H1 (cell line): ENCODE results near the gene APP. TPM values are rescaled to one million over a fixed set of nuclear protein-coding genes. Genes with fewer than 3 reads are reported as not detected.

Source experiments
- CTCF ChIA-PET: fragments of 300-600 bp; sonication (Branson Sonifier 250); formaldehyde crosslinking; loops from one replicate; lab custom pipeline; 2021; ENCODE audit not compliant: partially characterized antibody; lab: Charles Lee
- POLR2A ChIA-PET: fragments of 300-600 bp; sonication (Branson Sonifier 250); formaldehyde crosslinking; loops from one replicate; lab custom pipeline; 2021; ENCODE audit warnings: inconsistent platforms; ENCODE audit not compliant: partially characterized antibody; lab: Charles Lee
- DNase-seq, 2 experiments: peaks; one replicate each; pipeline versions ENCODE4 v3.0.0 to v3.0.0-alpha.2; 2010 to 2022; ENCODE audit warnings: low spot score in 2 of 2, low read depth in 1 of 2, mixed read lengths in 1 of 2
- FAIRE-seq: peaks from 2 replicates; lab custom pipeline; 2011; peaks lifted over from hg19 to GRCh38; lab: Jason Lieb, UNC
- H2AFZ ChIP-seq: 2 replicates; pipeline ENCODE4 v1.8.1; 2012; ENCODE audit warnings: low read length, inconsistent platforms
- H2AK5ac ChIP-seq: 2 replicates; pipeline ENCODE4 v1.6.1; 2013; ENCODE audit warnings: low read depth, low read length
- H2BK120ac ChIP-seq: replicated peaks from 2 replicates; pipeline ENCODE3; 2013; ENCODE audit warnings: low read depth, low read length, inconsistent platforms
- H2BK12ac ChIP-seq: 2 replicates; pipeline ENCODE4 v1.6.1; 2013; ENCODE audit warnings: low read depth, low read length
- H2BK15ac ChIP-seq: 2 replicates; pipeline ENCODE4 v1.6.1; 2013; ENCODE audit warnings: low read length
- H2BK20ac ChIP-seq: 2 replicates; pipeline ENCODE4 v1.6.1; 2013; ENCODE audit warnings: low read length
- H2BK5ac ChIP-seq: 2 replicates; pipeline ENCODE4 v1.6.1; 2013; ENCODE audit warnings: low read depth, low read length
- H3K14ac ChIP-seq: 2 replicates; pipeline ENCODE4 v1.6.1; 2013; ENCODE audit warnings: inconsistent platforms; ENCODE audit not compliant: insufficient read length
- H3K18ac ChIP-seq: 2 replicates; pipeline ENCODE4 v1.6.1; 2013; ENCODE audit warnings: low read length; ENCODE audit errors: extremely low read depth
- H3K23ac ChIP-seq: 2 replicates; pipeline ENCODE4 v1.6.1; 2013; ENCODE audit warnings: inconsistent platforms; ENCODE audit not compliant: insufficient read length
- H3K23me2 ChIP-seq: 2 replicates; pipeline ENCODE4 v1.6.1; 2013; ENCODE audit warnings: low read depth, low read length
- H3K27ac ChIP-seq: 2 replicates; pipeline ENCODE4 v1.6.1; 2011; ENCODE audit warnings: low read depth, low read length, inconsistent platforms
- H3K27me3 ChIP-seq, 4 experiments: replicated peaks in 1 of 4; 1 replicate in 1 of 4; 2 replicates in 3 of 4; pipeline versions ENCODE4 v1.6.1 to v1.8.1; 2011 to 2013; ENCODE audit warnings: low read length in 3 of 4, mild to moderate bottlenecking in 3 of 4, inconsistent platforms in 2 of 4, mixed read lengths in 2 of 4, moderate library complexity in 1 of 4; ENCODE audit not compliant: control insufficient read depth in 3 of 4, insufficient read depth in 3 of 4; ENCODE audit errors: extremely low read depth in 1 of 4
- H3K36me3 ChIP-seq, 4 experiments: 2 replicates each; pipeline versions ENCODE4 v1.6.1 to v1.8.1; 2011 to 2013; ENCODE audit warnings: mild to moderate bottlenecking in 4 of 4, low read length in 3 of 4, moderate library complexity in 2 of 4, control low read depth in 1 of 4, inconsistent platforms in 1 of 4; ENCODE audit not compliant: insufficient read depth in 4 of 4, control insufficient read depth in 2 of 4
- H3K4ac ChIP-seq: replicated peaks from 2 replicates; pipeline ENCODE3; 2013; ENCODE audit warnings: low read length, low read depth, mixed read lengths, inconsistent platforms; ENCODE audit not compliant: insufficient read length
- H3K4me1 ChIP-seq, 4 experiments: replicated peaks in 1 of 4; 1 replicate in 1 of 4; 2 replicates in 3 of 4; pipeline versions ENCODE4 v1.6.1 to v1.8.1; 2011 to 2013; ENCODE audit warnings: low read length in 3 of 4, inconsistent platforms in 2 of 4, mixed read lengths in 1 of 4; ENCODE audit not compliant: insufficient read depth in 4 of 4, control insufficient read depth in 3 of 4
- H3K4me2 ChIP-seq, 2 experiments: 2 replicates each; pipeline versions ENCODE4 v1.6.1 to v1.8.1; 2011 to 2013; ENCODE audit warnings: low read depth in 2 of 2, low read length in 2 of 2, control low read depth in 1 of 2, inconsistent platforms in 1 of 2, mild to moderate bottlenecking in 1 of 2; ENCODE audit not compliant: insufficient read depth in 1 of 2
- H3K4me3 ChIP-seq, 4 experiments: fragments of 200-600, 300-600 bp in 1 of 4; sonication (generic), shearing (Covaris generic), sonication (Bioruptor Twin) in 1 of 4; 2 replicates each; pipeline versions ENCODE4 v1.5.1 to v1.8.1; 2011 to 2016; ENCODE audit warnings: low read length in 4 of 4, low read depth in 3 of 4, control low read depth in 2 of 4, inconsistent platforms in 2 of 4, mild to moderate bottlenecking in 2 of 4, mixed read lengths in 1 of 4, moderate library complexity in 1 of 4; ENCODE audit not compliant: insufficient read depth in 2 of 4; ENCODE audit errors: extremely low read depth in 1 of 4
- H3K56ac ChIP-seq: replicated peaks from 2 replicates; pipeline ENCODE3; 2013; ENCODE audit warnings: low read depth, mild to moderate bottlenecking, mixed read lengths, low read length, inconsistent platforms; ENCODE audit not compliant: insufficient read length
- H3K79me1 ChIP-seq: 2 replicates; pipeline ENCODE4 v1.6.1; 2013; ENCODE audit warnings: low read depth, low read length, control low read depth
- H3K79me2 ChIP-seq, 2 experiments: 2 replicates each; pipeline versions ENCODE4 v1.6.1 to v1.8.1; 2012 to 2013; ENCODE audit warnings: low read length in 2 of 2, mild to moderate bottlenecking in 2 of 2, inconsistent platforms in 1 of 2; ENCODE audit not compliant: insufficient read depth in 2 of 2, control insufficient read depth in 1 of 2
- H3K9ac ChIP-seq, 4 experiments: replicated peaks in 1 of 4; 1 replicate in 1 of 4; 2 replicates in 3 of 4; pipeline versions ENCODE4 v1.6.1 to v1.8.1; 2011 to 2013; ENCODE audit warnings: low read depth in 3 of 4, low read length in 3 of 4, control low read depth in 2 of 4, mild to moderate bottlenecking in 2 of 4, moderate library complexity in 2 of 4, inconsistent platforms in 1 of 4; ENCODE audit errors: extremely low read depth in 1 of 4
- H3K9me3 ChIP-seq, 2 experiments: 2 replicates each; pipeline versions ENCODE4 v1.6.1 to v1.8.1; 2012 to 2013; ENCODE audit warnings: mild to moderate bottlenecking in 2 of 2, moderate library complexity in 2 of 2, control low read depth in 1 of 2, inconsistent platforms in 1 of 2, low read depth in 1 of 2, low read length in 1 of 2, mixed read lengths in 1 of 2; ENCODE audit not compliant: insufficient read depth in 2 of 2
- H4K20me1 ChIP-seq, 2 experiments: replicated peaks in 1 of 2; 2 replicates each; pipeline versions ENCODE3 to v1.8.1; 2011 to 2013; ENCODE audit warnings: inconsistent platforms in 2 of 2, low read length in 2 of 2, mild to moderate bottlenecking in 1 of 2; ENCODE audit not compliant: insufficient read depth in 2 of 2, control insufficient read depth in 1 of 2
- H4K5ac ChIP-seq: 2 replicates; pipeline ENCODE4 v1.6.1; 2013; ENCODE audit warnings: low read length, low read depth, mixed read lengths, inconsistent platforms; ENCODE audit not compliant: insufficient read length
- H4K8ac ChIP-seq: 2 replicates; pipeline ENCODE4 v1.8.0; 2013; ENCODE audit warnings: mild to moderate bottlenecking, moderate library complexity, low read length, inconsistent platforms; ENCODE audit not compliant: insufficient read depth; ENCODE audit errors: extremely low read depth
- H4K91ac ChIP-seq: replicated peaks from 2 replicates; pipeline ENCODE3; 2013; ENCODE audit warnings: low read length, mixed read lengths, inconsistent platforms; ENCODE audit not compliant: insufficient read length
- ATF2 ChIP-seq: IDR thresholded peaks from 2 replicates; pipeline ENCODE4 v1.6.1; 2012; ENCODE audit warnings: low read length, inconsistent platforms
- CBX8 ChIP-seq: fragments of 300-800, 300-1000 bp; sonication (generic); IDR thresholded peaks from 2 replicates; pipeline ENCODE4 v1.7.1; 2016; ENCODE audit warnings: low read depth, low read length, borderline replicate concordance
- CTCF ChIP-seq, 3 experiments: IDR thresholded peaks; 1 replicate in 2 of 3; 2 replicates in 1 of 3; pipeline versions ENCODE4 v1.5.1 to v1.6.1; 2011; ENCODE audit warnings: low read length in 3 of 3, mild to moderate bottlenecking in 3 of 3, inconsistent platforms in 2 of 3, low read depth in 1 of 3, moderate library complexity in 1 of 3; ENCODE audit not compliant: insufficient read depth in 1 of 3; ENCODE audit errors: control extremely low read depth in 1 of 3
- EP300 ChIP-seq, 2 experiments: IDR thresholded peaks; 1 replicate in 1 of 2; 2 replicates in 1 of 2; pipeline ENCODE4 v1.6.1; 2011 to 2012; ENCODE audit warnings: low read depth in 2 of 2, low read length in 2 of 2, mild to moderate bottlenecking in 2 of 2, borderline replicate concordance in 1 of 2, inconsistent platforms in 1 of 2, moderate library complexity in 1 of 2
- JUND ChIP-seq: IDR thresholded peaks from 2 replicates; pipeline ENCODE4 v1.6.1; 2011; ENCODE audit warnings: mild to moderate bottlenecking, improper control_type of control experiment, low read length
- POLR2A ChIP-seq, 2 experiments: IDR thresholded peaks; 1 replicate in 1 of 2; 2 replicates in 1 of 2; pipeline ENCODE4 v1.6.1; 2011; ENCODE audit warnings: low read depth in 2 of 2, low read length in 2 of 2, mild to moderate bottlenecking in 2 of 2; ENCODE audit errors: control extremely low read depth in 1 of 2
- RNF2 ChIP-seq: fragments of 200-900, 300-1000 bp; sonication (generic); IDR thresholded peaks from 2 replicates; pipeline ENCODE4 v1.7.1; 2016; ENCODE audit warnings: borderline replicate concordance, low read depth, mild to moderate bottlenecking, antibody characterized with exemption, low read length; ENCODE audit not compliant: poor library complexity, severe bottlenecking; ENCODE audit errors: missing control alignments
- TAF1 ChIP-seq: IDR thresholded peaks from 2 replicates; pipeline ENCODE4 v1.6.1; 2011; ENCODE audit warnings: mild to moderate bottlenecking, low read depth, low read length
- TBP ChIP-seq: IDR thresholded peaks from 2 replicates; pipeline ENCODE4 v1.6.1; 2011; ENCODE audit warnings: low read depth, low read length, improper control_type of control experiment
- WGBS, 2 experiments: shearing (Covaris generic) in 1 of 2; methylation state at CpG; one replicate each; pipeline versions ENCODE4 v1.1.6 to v1.1.7; 2013 to 2015; ENCODE audit warnings: low lambda C conversion rate in 2 of 2, mixed read lengths in 2 of 2, inconsistent platforms in 1 of 2, low coverage in 1 of 2, missing lambda C conversion rate in 1 of 2; ENCODE audit not compliant: insufficient replicate concordance in 2 of 2, insufficient coverage in 1 of 2, insufficient read length in 1 of 2; ENCODE audit errors: extremely low coverage in 1 of 2, missing lambda C conversion rate in 1 of 2; 5-methylcytosine and 5-hydroxymethylcytosine counted together
- polyA plus RNA-seq, 7 experiments: library from polyadenylated mRNA; depleted of rRNA in 3 of 7; stranded (reverse) in 5 of 7; unstranded in 2 of 7; fragments of >200 nt in 5 of 7; fragments of 200-250 nt in 2 of 7; gene quantifications; 1 replicate in 5 of 7; 2 replicates in 1 of 7; 4 replicates in 1 of 7; pipeline versions ENCODE4 v1.2.1 to v1.2.3, GENCODE V29; 2011 to 2013; ENCODE audit warnings: missing spikeins in 2 of 7, mixed read lengths in 2 of 7
- total RNA-seq: library from RNA; stranded (reverse); fragmentation: NEBNext Ultra II Directional; extraction: Animal tissue kit (Norgen Biotek cat#: 25700); gene quantifications from 2 replicates; pipeline ENCODE4 v1.2.1, GENCODE V29; 2021

The APP gene
- total and polyA plus RNA-seq, 2 of the 8 experiments (the other 6 are each of a cell fraction or from before 2014, with no cell fraction given), result 375 to 551 TPM

- no peak overlapping the region for H3K4me2 ChIP-seq
- peaks cover 16% of the 10 kb centered on the region for H3K79me1 ChIP-seq
- WGBS, 2 experiments, result 96% methylated on average over 7 of the region's 7 CpGs; no CpG with 5 or more reads in 1 of the 2 experiments
- H2BK15ac ChIP-seq, result no peak overlapping the region
- no peaks in the 10 kb centered on the region; the same call in 1 of the 2 replicates for H3K23me2 ChIP-seq
- CTCF ChIA-PET, result no interaction called here
- H3K4ac ChIP-seq, result no peak overlapping the region
- H3K27ac ChIP-seq, result no peak overlapping the region
- peaks cover 2 to 11% (median 8%) of the 10 kb centered on the region in 4 experiments for H3K4me1 ChIP-seq
- peaks cover 3 to 92% of the 10 kb centered on the region in 2 experiments; a peak in 3 of 4 replicates for H3K79me2 ChIP-seq
- POLR2A ChIA-PET, result no interaction called here
- no peak overlapping the region for H2BK5ac ChIP-seq
- H3K9me3 ChIP-seq, result no peaks in the 10 kb centered on the region
- FAIRE-seq, result no peak
- H2BK120ac ChIP-seq, result no peak overlapping the region
- H2AK5ac ChIP-seq, result no peak overlapping the region
- no peak overlapping the region for H4K91ac ChIP-seq
- no peak overlapping the region for H4K5ac ChIP-seq
- no peak overlapping the region for H2BK12ac ChIP-seq
- H3K4me3 ChIP-seq, result no peak overlapping the region
- DNase-seq, result no peak
- H4K20me1 ChIP-seq, result peaks cover 8 to 12% of the 10 kb centered on the region in 2 experiments
- H3K36me3 ChIP-seq, result peaks cover 0 to 2% (median under 1%) of the 10 kb centered on the region in 4 experiments; a peak in 1 of 8 replicates
- no peaks in the 10 kb centered on the region; a peak in 1 of 7 replicates for H3K27me3 ChIP-seq
- H3K14ac ChIP-seq, result no peak overlapping the region
- no peak overlapping the region for H3K23ac ChIP-seq
- no peak overlapping the region for H4K8ac ChIP-seq
- H3K9ac ChIP-seq, result no peak overlapping the region
- no peak overlapping the region for H2AFZ ChIP-seq
- no peak overlapping the region for H3K56ac ChIP-seq
- H3K18ac ChIP-seq, result no peak overlapping the region
- no peak overlapping the region for H2BK20ac ChIP-seq
- TF ChIP-seq RNF2 (no peak), TAF1 (no peak), TBP (no peak), CBX8 (no peak), JUND (no peak), ATF2 (no peak), EP300 (IDR thresholded peaks at IDR 0.05; ENCODE audit: borderline replicate concordance in 1 of 2, low read depth in 2 of 2, low read length in 2 of 2) (no peak), CTCF (IDR thresholded peaks at IDR 0.05; ENCODE audit: control extremely low read depth in 1 of 3, insufficient read depth in 1 of 3, low read depth in 1 of 3, low read length in 3 of 3) (no peak), POLR2A (IDR thresholded peaks at IDR 0.05; ENCODE audit: control extremely low read depth in 1 of 2, low read depth in 2 of 2, low read length in 2 of 2) (no peak)
These were observed 75.4 kb downstream of the APP start for GRCh38 chr21:26095131-26095530.
